ENCODE data around the gene WDR7.

The WDR7 gene

DNA sequence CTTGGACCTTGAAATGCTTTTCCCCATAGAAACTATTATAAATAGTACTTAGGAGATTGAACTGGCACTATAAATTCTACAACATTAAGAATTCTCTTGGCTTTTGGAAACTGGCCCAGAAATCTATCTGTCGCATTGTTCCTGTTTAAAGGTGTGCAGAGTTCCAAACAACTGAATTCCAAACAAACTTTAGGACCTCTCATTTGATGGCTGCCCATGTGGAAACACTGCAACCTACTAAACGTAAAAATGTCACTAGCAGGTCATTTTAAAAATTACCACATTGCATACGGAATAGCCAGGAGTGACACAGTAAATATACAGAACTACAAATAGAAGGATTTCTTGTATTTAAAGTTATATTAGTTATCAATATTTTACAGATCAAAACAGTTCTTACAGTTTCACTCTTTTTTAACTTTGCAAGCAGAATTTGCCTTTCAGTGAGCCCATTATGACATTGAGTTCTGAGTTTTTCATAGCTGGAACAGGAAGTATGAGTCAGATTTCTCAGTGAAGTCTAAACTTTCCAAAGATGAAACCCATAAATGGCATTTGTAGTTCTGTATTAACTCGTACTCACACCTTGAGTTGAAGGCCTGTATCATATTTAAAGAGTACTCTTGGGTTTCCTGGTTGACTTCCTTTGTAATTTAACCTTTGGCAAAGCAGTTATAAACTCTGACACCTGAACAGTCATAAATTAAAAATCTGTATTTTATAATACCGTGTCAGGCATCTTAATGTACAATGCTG, 353.4 kb downstream of the WDR7 start:
- peak overlapping the region; percentile 69 for H3K4me2 ChIP-seq (ENCODE audit: low read length)
- H3K36me3 ChIP-seq (replicated peaks; ENCODE audit: low read depth, low read length): no peaks in the 10 kb centered on the region
- peaks cover 63% of the 10 kb centered on the region for H3K4me1 ChIP-seq (ENCODE audit: low read length)
- peak overlapping the region; percentile 71 for H3K9ac ChIP-seq (ENCODE audit: low read length)
- TF ChIP-seq EZH2phosphoT487 (IDR thresholded peaks at IDR 0.05; ENCODE audit: low read depth): no peak
- TF ChIP-seq, protein P1, sequence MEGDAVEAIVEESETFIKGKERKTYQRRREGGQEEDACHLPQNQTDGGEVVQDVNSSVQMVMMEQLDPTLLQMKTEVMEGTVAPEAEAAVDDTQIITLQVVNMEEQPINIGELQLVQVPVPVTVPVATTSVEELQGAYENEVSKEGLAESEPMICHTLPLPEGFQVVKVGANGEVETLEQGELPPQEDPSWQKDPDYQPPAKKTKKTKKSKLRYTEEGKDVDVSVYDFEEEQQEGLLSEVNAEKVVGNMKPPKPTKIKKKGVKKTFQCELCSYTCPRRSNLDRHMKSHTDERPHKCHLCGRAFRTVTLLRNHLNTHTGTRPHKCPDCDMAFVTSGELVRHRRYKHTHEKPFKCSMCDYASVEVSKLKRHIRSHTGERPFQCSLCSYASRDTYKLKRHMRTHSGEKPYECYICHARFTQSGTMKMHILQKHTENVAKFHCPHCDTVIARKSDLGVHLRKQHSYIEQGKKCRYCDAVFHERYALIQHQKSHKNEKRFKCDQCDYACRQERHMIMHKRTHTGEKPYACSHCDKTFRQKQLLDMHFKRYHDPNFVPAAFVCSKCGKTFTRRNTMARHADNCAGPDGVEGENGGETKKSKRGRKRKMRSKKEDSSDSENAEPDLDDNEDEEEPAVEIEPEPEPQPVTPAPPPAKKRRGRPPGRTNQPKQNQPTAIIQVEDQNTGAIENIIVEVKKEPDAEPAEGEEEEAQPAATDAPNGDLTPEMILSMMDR (IDR thresholded peaks at IDR 0.05; ENCODE audit: low read depth, low read length): no peak
- no peaks in the 10 kb centered on the region for H3K9me3 ChIP-seq (ENCODE audit: insufficient read depth, low read length)
- H2AFZ ChIP-seq (ENCODE audit: low read depth, low read length): no peak overlapping the region
- peak overlapping the region; percentile 37 for H3K4me3 ChIP-seq (ENCODE audit: low read length)
- peak overlapping the region; percentile 89 for H3K27ac ChIP-seq (ENCODE audit: low read length)
- no peaks in the 10 kb centered on the region for H3K27me3 ChIP-seq (ENCODE audit: low read depth, low read length)
- no peaks in the 10 kb centered on the region for H3K79me2 ChIP-seq (ENCODE audit: low read length)
- H4K20me1 ChIP-seq (ENCODE audit: insufficient read depth, low read length): no peaks in the 10 kb centered on the region

DNA sequence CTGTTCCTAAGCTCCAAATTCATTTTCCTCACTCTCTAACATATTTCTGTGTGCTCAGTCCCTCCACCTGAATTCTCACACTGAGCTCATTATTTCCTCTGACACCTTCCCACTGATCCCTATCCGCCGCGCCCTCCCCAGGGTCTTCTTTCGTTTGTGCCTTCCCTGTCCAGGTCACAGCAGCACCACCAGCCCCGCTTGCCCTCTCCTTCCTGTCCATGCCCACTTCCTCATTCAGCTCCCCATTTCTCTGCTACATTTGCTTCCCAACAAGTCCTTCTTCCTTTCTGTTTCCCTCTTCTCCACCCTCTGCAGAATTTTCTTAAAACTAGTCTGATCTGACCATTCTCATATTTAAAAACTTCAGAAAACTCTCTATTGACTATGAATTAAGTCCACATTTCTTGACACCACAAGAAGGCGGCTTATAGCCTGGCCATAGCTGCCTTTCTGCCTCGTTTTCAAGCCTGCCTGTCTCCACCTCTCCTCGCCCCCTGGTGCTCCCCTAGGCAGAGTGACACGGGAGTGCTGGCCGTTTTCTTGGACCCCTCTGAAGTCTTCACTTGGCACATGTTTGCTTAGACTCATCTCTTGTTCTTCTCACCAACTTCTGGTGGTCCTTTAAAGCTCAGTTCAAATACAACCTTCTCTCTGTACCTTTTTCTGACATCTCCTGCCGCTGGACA, 357.0 kb downstream of the WDR7 start:
- Histone ChIP-seq H3K36me3 (replicated peaks; ENCODE audit: low read depth, low read length) (no peaks in the 10 kb centered on the region), H3K79me2 (ENCODE audit: low read length) (no peaks in the 10 kb centered on the region), H3K27me3 (ENCODE audit: low read depth, low read length) (no peaks in the 10 kb centered on the region), H2AFZ (ENCODE audit: low read depth, low read length) (no peak overlapping the region), H3K4me1 (ENCODE audit: low read length) (peaks cover 42% of the 10 kb centered on the region), H3K27ac (ENCODE audit: low read length) (no peak overlapping the region), H3K4me3 (ENCODE audit: low read length) (no peak overlapping the region), H3K9ac (ENCODE audit: low read length) (no peak overlapping the region), H3K9me3 (ENCODE audit: insufficient read depth, low read length) (no peaks in the 10 kb centered on the region), H4K20me1 (ENCODE audit: insufficient read depth, low read length) (no peaks in the 10 kb centered on the region), H3K4me2 (ENCODE audit: low read length) (no peak overlapping the region)
- TF ChIP-seq, protein P1 (IDR thresholded peaks at IDR 0.05; ENCODE audit: low read depth, low read length): no peak
- TF ChIP-seq EZH2phosphoT487 (IDR thresholded peaks at IDR 0.05; ENCODE audit: low read depth): no peak

DNA sequence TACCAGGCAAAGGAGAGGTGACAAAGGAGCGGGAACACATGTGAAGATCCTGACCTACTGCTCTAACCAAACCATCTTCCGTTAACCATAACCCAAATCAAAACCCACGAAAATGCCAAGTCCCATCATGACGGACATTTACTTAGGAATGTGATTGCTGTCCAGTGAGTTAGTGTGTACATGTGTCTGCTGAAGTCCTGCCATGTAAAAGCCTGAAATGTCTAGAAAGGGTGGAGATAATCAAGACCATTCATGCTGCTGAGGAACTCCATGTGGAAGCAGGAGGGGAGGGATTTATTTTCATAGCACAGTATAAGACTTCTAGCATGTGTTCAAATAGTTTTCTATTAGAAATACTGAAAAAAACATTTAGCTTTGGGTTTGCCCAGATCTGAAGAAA, 358.7 kb downstream of the WDR7 start:
- H3K9ac ChIP-seq (ENCODE audit: low read length): no peak overlapping the region

More for the DNA sequence above, 358.7 kb downstream of the WDR7 start:
- no peaks in the 10 kb centered on the region for H3K36me3 ChIP-seq (replicated peaks; ENCODE audit: low read depth, low read length)
- H2AFZ ChIP-seq (ENCODE audit: low read depth, low read length): no peak overlapping the region
- H3K79me2 ChIP-seq (ENCODE audit: low read length): no peaks in the 10 kb centered on the region
- no peaks in the 10 kb centered on the region for H3K27me3 ChIP-seq (ENCODE audit: low read depth, low read length)
- no peak overlapping the region for H3K4me2 ChIP-seq (ENCODE audit: low read length)
- no peak overlapping the region for H3K4me3 ChIP-seq (ENCODE audit: low read length)
- H3K27ac ChIP-seq (ENCODE audit: low read length): no peak overlapping the region
- TF ChIP-seq EZH2phosphoT487 (IDR thresholded peaks at IDR 0.05; ENCODE audit: low read depth): no peak
- TF ChIP-seq, protein P1 (IDR thresholded peaks at IDR 0.05; ENCODE audit: low read depth, low read length): no peak
- peaks cover 36% of the 10 kb centered on the region for H3K4me1 ChIP-seq (ENCODE audit: low read length)
- no peaks in the 10 kb centered on the region for H3K9me3 ChIP-seq (ENCODE audit: insufficient read depth, low read length)
- H4K20me1 ChIP-seq (ENCODE audit: insufficient read depth, low read length): no peaks in the 10 kb centered on the region

Measured in OCI-LY3 (cell line).